Fibroblast of villous mesenchyme (primary cell): Measurements from ENCODE around the gene GDNF. TPM values are rescaled to one million over a fixed set of nuclear protein-coding genes. Genes with fewer than 3 reads are reported as not detected.

ENCODE experiments used
- DNase-seq: peaks from one replicate; pipeline ENCODE4 v3.0.0-alpha.2; 2010; ENCODE audit warnings: low read depth
- H3K4me3 ChIP-seq: 2 replicates; pipeline ENCODE4 v1.5.1; 2011; ENCODE audit warnings: low read depth, mild to moderate bottlenecking, low read length
- total RNA-seq: library from RNA; depleted of rRNA; stranded (reverse); fragments of >200 nt; gene quantifications from 2 replicates; pipeline ENCODE4 v1.2.3, GENCODE V29; 2012
- TF ChIP-seq, protein P1 (sequence below): IDR thresholded peaks from 2 replicates; pipeline ENCODE4 v1.5.1; 2012; ENCODE audit warnings: low read depth, mild to moderate bottlenecking, low read length; ENCODE audit not compliant: insufficient read depth

The GDNF gene
- total RNA-seq, 1 donor, result 0.43 TPM

DNA sequence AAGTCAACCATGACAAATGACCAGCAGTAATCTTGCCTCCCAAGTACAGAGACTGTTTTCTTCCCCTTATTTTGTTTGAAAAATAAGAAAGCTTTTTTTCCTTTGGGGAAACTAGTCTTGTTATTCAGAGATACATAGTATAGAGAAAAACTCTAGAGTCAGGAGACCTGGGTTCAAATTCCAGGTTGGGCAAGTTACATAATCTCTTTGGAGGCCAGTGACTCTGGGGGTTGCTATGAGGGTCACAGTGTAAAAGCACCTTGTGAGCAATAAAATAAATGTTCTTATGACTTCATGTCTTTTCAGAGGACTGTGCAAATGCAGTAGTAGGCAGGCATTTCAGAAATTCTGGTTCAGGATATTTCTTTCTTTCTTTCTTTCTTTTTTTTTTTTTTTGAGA, 71.5 kb downstream of the GDNF start:
- no peak for DNase-seq
- TF ChIP-seq, protein P1, sequence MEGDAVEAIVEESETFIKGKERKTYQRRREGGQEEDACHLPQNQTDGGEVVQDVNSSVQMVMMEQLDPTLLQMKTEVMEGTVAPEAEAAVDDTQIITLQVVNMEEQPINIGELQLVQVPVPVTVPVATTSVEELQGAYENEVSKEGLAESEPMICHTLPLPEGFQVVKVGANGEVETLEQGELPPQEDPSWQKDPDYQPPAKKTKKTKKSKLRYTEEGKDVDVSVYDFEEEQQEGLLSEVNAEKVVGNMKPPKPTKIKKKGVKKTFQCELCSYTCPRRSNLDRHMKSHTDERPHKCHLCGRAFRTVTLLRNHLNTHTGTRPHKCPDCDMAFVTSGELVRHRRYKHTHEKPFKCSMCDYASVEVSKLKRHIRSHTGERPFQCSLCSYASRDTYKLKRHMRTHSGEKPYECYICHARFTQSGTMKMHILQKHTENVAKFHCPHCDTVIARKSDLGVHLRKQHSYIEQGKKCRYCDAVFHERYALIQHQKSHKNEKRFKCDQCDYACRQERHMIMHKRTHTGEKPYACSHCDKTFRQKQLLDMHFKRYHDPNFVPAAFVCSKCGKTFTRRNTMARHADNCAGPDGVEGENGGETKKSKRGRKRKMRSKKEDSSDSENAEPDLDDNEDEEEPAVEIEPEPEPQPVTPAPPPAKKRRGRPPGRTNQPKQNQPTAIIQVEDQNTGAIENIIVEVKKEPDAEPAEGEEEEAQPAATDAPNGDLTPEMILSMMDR, result no peak

DNA sequence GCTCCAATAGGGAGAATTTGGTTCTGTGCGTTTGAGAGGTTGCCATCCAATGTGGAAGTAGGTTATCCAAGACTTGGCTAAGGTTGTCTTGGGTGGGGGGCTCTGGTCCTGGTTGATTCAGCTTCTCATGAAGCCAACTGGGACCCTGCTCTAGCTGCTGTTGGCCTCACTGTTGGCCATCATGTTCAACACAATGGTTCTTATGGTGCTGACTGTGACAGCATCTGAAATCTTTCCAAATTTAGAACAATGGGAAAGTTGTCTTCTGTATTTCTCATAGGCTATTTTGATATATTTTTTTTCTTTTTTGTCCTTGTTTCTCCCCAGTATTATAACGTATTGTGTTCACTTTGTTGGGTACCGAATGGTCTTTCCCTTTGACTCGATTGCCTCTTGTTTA, 71.9 kb downstream of the GDNF start:
- no peak overlapping the region for H3K4me3 ChIP-seq
- TF ChIP-seq, protein P1, result no peak
- no peak for DNase-seq

More for the DNA sequence above, 71.5 kb downstream of the GDNF start:
- H3K4me3 ChIP-seq, result no peak overlapping the region

DNA sequence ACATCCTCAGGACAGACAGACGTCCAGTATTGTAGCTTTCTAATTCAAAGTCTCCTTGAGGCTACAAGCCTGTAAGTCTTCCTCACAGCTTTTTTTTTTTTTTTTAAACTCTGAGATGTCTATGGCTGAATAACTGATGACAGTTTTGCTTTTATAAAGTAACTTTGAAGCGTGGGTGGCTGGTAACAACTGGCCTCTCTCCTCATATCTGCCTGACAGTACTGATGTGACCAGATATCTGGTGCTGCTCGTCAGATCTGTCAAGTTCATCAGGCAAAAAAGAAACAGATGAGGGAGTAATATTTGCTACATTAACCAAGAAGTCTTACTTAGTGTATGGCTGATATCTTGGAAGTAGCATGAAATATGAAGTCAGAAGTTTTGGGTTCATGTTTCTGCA, 72.6 kb downstream of the GDNF start:
- no peak for DNase-seq
- H3K4me3 ChIP-seq, result no peak overlapping the region
- TF ChIP-seq, protein P1, result no peak
